ENCODE results near the gene POLR1B.
"Not testable (repeated sequence)": the region's sequence is repeated elsewhere in the genome, so short reads cannot be mapped to it uniquely, and the experiment has no call there.

Gene POLR1B

GRCh38 chr2:112541315-112542122, 746 bp upstream of the POLR1B start:
- DNase-seq: peak; percentile 66

- DNase-seq: no peak
Observed at GRCh38 chr2:112542984-112543661, 858 bp downstream of the POLR1B start.

GRCh38 chr2:112547333-112547732, 5.1 kb downstream of the POLR1B start:
- no peak for DNase-seq

- no peak for DNase-seq
Observed at GRCh38 chr2:112548980-112549379, 6.7 kb downstream of the POLR1B start.

GRCh38 chr2:112566104-112566503, 23.8 kb downstream of the POLR1B start:
- DNase-seq: no peak

GRCh38 chr2:112566508-112566907, 24.2 kb downstream of the POLR1B start:
- DNase-seq: not testable (repeated sequence)

- DNase-seq: no peak
Observed at GRCh38 chr2:112572005-112572404, 29.7 kb downstream of the POLR1B start.

- no peak for DNase-seq
Observed at GRCh38 chr2:112577756-112578155, 35.5 kb downstream of the POLR1B start.

GRCh38 chr2:112579241-112579640, 37.0 kb downstream of the POLR1B start:
- DNase-seq: no peak

- no peak for DNase-seq
Observed at GRCh38 chr2:112580084-112580483, 37.8 kb downstream of the POLR1B start.

GRCh38 chr2:112582314-112582746, 40.1 kb downstream of the POLR1B start:
- peak; percentile 35 for DNase-seq

- no peak for DNase-seq
Observed at GRCh38 chr2:112583497-112584133, 41.4 kb downstream of the POLR1B start.

GRCh38 chr2:112584134-112584890, 42.0 kb downstream of the POLR1B start, which contains the start of gene CHCHD5:
TSS of gene CHCHD5 (plus strand) at chr2:112584609. CDS start at chr2:112584648, 39 bp downstream.
- peak; percentile 94 for DNase-seq

GRCh38 chr2:112584891-112585250, 42.6 kb downstream of the POLR1B start:
- DNase-seq: no peak

GRCh38 chr2:112585400-112585799, 43.1 kb downstream of the POLR1B start:
- DNase-seq: no peak

GRCh38 chr2:112585873-112586464, 43.7 kb downstream of the POLR1B start:
- DNase-seq: no peak

- DNase-seq: no peak
Observed at GRCh38 chr2:112588611-112589045, 46.4 kb downstream of the POLR1B start.

GRCh38 chr2:112591413-112591812, 49.1 kb downstream of the POLR1B start:
- no peak for DNase-seq

GRCh38 chr2:112593736-112594135, 51.5 kb downstream of the POLR1B start:
- no peak for DNase-seq

- DNase-seq: no peak
Observed at GRCh38 chr2:112597537-112598322, 55.5 kb downstream of the POLR1B start.

GRCh38 chr2:112600634-112601033, 58.4 kb downstream of the POLR1B start:
- DNase-seq: no peak

GRCh38 chr2:112601754-112602153, 59.5 kb downstream of the POLR1B start:
- no peak for DNase-seq

Data from NCI-H1105 (cell line).